ENCODE measurements around the gene FHOD1.

Gene FHOD1

DNA sequence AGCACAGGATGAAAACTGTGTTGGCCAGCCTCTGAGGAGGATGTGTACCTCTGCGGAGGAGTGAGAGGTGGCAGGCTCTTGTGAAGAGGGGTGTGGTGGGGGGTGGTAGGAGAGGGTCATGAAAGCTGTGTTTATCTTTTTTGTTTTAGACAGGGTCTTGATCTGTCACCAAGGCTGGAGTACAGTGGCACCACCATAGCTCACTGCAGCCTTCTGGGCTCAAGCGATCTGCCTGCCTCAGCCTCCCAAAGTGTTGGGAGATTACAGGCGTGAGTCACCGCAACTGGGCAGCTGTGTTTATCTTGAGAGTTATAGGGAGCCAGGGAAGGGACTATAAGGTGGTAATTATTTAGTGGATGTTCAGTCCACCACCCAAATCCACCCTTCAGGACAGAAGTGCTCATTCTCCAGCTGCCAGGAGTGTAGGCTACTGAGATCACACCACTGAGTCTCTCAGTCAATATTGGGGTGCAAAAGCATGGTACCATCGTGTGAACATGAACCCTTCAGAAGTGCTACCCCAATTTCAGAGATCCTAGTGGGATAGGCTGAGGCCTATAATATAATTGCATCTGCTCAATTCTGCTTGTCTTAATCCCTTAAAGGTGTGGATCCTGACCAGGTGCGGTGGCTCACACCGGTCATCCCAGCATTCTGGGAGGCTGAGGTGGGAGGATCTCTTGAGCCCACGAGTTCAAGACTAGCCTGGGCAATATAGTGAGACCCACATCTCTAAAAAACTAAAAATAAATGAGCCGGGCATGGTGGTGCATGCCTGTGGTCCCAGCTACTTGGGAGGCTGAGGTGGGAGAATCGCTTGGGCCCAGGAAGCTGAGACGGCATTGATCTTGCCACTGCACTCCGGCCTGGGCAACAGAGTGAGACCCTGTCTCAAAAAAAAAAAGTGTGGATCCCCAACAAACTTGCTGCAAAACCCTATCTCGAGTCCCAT lies 56.6 kb downstream of the FHOD1 start:
- DNase-seq (ENCODE audit: low spot score): no peak

DNA sequence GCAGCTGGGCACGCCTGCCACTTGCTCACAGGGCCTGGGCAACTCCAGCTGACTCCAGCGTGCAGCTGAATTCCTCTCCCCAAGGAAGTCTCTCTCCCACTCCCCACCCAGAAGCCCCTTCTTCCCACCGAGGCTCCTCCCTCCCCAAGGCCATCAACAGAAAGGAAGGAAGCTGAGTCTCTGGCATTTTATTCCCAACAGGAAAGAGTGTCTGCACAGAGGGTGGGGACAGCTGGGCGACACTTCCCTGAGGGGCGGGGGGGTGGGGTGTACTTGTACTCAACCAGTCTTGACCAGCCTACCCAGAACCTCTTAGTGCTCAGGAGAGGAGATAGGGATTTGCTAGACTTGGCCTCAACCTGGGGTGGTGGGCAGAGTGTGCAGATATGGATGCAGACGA lies 57.2 kb downstream of the FHOD1 start, which contains the start of gene EXOC3L1:
Gene EXOC3L1 (minus strand): TSS at position 96 of the 400 bp plus-strand sequence. CDS start 460 bp downstream, outside the sequence.
- DNase-seq (ENCODE audit: low spot score): no peak

DNA sequence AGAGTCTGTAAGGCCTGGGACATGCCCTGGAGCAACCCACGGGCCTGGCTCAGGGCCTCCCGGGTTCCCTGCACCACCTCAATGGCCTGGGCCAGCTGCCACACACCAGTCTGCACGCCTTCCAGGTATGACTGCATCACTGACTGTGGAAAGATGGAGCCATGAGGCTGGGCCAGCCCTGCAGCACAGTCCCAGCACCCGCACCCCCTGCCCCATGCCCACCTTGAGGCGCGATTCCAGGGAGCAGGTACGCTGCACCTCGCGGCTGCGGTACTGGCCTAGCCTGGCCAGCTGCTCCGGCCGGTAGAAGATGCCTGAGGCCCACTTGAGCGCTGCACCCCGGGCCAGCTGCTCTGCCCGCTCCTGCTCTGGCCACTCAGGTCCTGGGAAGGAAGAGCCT lies 58.5 kb downstream of the FHOD1 start:
- no peak for DNase-seq (ENCODE audit: low spot score)

DNA sequence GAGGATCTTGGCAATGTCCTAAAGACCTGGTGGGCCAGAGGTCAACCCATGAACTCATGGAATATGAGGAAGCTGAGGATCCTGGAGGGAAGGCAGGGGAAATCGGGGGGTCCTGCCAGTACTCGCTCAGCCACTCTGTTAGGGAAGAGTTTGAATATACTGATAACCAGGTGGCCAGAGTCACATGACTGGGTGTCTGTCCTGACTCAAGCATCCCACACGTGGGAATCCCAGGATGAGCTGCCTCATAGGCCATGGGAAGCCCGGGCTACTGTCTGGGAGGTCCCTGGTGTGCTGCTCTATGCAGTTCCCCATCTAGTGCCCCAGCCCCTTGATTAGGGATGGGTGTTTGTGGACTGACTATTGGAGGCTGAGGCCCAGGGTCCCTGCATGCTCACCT lies 59.0 kb downstream of the FHOD1 start:
- no peak for DNase-seq (ENCODE audit: low spot score)

DNA sequence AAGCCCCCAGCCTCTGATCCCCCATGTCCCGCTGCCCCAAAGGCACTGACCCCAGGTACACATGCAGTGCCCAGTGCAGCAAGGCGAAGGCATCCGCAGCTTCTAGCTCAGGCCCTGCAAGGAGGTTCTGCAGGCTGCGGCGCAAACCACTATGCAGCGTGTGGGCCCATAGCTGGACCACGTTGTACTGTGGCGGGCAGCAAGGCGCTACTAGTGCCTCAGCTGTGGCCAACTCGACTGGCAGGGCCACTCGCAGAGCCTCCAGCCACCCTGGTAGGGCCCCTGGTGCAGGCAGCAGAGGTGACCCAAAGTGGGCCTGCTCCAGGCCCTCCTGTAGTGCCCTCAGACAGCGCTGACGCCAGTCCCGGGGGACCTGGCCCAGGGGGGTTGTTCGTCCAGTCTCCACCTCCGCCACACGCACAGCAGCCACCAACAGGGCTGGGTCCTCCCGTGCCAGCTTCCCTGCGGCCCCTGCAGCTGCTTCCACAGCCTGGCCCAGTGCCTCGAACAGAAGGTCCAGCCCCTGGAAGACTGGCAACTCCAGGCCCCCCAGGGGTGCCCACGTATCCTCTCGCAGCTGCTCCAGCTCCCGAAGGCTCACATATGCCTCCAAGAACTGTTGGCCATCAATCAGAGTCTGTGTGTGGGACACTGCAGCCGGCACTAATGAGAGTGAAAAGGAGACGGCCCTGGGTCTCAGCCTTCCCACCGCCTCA lies 59.9 kb downstream of the FHOD1 start:
- no peak for DNase-seq (ENCODE audit: low spot score)

DNA sequence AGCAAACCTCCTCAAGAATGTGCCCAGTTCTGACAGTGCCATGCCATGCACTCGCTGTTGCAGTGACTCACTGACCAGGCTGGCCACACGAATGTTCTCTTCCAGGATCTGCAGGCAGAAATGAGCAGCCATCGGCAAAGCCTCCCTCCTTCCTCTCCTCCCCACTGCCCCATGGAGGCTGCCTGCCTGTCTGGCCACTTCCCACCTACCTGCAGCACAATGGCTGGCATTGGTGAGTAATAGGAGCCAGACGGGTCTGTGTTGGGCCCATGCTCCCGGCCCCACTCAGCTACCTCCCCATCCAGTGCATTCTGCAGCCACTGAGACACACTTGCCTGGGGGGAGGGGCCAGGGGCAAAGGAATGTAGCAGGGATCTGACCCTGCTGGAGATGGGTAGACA lies 60.7 kb downstream of the FHOD1 start:
- DNase-seq (ENCODE audit: low spot score): no peak

DNA sequence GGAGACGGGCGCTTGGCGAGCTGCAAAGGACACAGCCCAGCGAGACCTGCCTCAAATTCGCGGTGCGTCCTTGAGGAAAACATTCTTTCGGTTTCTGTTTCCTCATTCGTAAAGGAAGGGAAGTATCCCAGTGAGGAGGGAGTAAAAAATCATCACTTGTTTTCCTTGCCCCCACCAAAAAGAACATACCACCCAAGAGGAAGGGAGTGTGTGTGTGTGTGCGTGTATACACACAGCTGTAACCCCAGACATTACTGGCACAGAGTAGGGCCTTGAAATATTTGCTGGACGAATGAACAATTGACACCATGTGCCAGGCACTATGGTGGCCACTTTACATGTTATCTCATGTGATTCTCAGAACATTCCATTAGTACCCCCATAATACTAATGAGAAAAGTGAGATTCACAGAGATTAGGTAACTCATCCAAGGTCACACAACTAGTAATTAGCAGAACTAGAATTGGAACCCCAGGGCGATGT lies 61.6 kb downstream of the FHOD1 start:
- DNase-seq (ENCODE audit: low spot score): no peak

DNA sequence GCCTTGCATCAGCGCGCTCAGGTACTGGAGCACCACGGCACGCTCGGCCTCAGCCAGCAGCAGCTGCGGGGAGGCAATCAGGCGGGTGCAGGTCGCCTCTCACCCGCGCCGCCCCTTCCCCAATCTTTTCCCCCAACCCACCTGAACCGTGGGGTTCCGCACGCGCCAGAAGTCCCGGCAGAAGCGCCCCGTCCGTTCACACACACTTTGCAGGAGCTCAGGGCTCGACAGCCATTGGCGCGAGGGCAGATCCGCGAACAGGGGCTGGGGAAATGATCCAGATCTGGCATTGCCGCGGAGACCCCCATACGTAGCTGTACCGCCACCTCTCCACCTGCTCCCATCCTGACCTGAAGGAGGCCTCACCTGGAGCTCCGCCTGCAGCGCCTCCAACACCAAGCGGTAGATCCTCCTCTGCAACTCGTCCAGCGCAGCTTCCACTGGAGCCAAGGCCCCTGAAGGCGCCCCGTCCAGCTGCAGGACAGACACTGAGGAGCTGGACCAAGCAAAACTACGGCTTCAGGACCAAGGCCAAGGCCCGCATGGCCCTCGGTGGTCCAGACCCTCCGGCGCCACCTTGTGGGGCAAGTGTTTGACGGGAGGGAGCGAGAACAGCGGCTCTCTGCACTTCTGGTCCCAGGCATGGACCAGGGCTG lies 62.2 kb downstream of the FHOD1 start:
- peak; percentile 71 for DNase-seq (ENCODE audit: low spot score)

DNA sequence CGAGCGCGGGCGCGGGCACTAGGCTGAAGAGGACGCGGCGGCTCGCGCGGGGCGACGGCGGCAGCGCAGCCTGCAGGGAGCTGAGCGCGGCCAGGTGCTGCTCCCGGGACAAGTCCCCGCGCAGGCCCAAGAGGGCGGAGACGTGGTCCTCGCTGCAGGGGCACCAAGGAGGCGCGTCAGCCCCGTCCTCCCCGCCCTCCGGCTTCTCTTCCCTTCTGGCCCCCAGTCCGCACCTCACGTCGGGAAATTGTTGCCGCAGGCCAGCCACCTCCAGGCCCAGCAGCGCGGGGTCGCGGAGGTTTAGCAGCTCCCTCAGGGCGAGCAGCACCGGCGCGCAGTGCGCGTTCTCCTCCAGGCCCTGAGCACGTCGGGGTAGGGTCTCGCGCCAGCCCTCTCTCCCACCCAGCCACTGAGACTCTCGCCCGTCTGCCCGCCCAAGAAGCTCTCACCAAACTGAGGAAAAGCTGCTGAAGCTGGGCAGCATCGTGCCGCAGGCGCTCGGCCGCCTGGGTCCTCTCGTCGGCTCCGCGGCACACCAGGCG lies 62.8 kb downstream of the FHOD1 start:
- no peak for DNase-seq (ENCODE audit: low spot score)

DNA sequence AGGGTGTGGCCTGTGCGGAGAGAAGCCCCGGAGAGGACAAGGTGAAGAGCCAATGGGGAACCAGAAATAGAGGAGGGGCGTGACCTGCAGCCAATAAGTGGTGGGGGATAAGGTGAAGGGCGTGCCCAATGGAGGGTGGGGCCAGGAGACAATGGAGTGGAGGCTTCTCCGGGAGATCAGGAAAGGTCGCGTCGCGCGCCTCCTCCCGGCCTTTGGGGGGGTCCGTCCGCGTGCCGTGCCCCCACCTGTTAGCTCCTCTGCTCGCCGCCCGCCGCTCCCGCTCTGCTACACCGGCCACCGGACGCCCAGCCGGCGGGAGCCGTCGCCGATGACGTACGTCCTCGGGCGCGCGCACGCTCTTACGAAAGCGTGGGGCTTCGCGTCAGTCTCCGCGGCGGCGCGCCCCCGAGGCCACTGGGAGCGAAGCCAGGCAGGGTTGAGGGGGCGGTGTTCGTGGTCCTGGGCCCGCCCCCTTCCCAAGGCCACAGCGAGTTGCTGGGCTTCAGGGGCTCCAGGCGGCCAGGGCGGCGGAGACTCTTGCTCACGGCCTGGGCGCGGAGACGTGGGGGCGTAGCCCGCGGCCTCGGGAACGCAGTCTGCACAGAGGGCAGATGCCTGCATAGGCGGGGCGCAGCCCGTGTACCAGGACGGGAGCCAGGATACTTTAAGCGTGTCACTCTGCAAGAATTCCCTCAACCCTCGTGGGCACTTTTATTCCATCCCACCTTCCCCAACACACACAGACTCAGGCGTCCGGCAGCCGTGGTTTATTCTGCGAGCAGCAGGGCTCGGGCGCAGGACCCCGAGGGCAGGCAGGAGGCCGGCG lies 63.4 kb downstream of the FHOD1 start, which contains the start of gene MATCAP1:
Gene MATCAP1 (minus strand): TSS at position 337 of the 826 bp plus-strand sequence. CDS start 3,353 bp downstream, outside the sequence.
- DNase-seq (ENCODE audit: low spot score): peak; percentile 99

DNA sequence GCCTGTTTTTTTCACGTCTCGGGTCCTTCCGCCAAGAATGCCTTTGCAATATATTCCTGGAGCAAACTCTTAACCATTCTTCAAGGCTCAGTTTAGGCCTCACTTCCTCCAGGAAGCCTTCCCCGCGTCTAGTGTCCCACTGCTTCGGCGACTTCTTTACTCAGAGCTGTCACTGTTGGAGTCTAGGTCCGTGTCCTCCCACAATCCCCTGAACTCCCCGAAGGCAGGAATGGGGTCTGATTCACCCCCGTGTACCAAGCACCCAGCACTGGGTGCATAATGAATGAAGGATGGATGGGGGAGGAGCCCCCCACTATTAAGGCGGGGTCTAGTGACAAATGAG lies 64.0 kb downstream of the FHOD1 start:
- no peak for DNase-seq (ENCODE audit: low spot score)

DNA sequence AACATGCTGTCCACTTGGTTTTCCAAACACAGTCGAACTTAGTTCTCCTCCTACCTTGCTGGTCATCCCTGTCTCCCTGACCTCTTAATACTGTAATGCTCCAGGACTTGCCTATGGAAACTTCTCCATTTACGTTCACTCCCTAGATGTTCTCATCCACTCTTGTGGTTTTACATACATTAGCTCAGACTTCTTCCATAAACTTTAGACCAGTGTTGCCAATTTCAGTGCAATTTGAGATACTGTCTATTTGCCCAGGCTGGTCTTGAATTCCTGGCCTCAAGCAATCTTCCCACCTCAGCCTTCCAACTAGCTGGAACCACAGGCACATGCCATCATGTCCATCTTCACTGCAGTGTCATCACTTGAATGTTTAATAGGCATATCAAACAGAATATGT lies 65.0 kb downstream of the FHOD1 start:
- DNase-seq (ENCODE audit: low spot score): no peak

DNA sequence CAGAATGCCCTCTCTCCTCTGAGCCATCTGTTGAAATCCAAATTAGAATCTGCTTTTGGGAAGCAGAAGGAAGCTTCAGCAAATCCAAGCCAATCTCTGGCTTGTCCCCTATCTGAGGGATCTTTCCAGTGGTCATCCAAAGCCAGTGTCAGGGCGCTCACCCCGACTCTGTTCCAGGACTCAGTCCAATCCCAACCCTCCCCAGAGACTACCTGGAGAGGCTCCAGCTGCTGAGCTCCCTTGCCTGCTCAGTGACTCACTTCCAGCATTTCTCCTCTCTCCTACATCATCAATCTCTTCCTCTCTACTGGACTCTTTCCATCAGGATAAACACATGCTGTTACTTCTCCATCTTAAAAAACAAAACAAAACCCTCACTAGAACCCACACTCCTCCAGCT lies 65.9 kb downstream of the FHOD1 start:
- DNase-seq (ENCODE audit: low spot score): no peak

DNA sequence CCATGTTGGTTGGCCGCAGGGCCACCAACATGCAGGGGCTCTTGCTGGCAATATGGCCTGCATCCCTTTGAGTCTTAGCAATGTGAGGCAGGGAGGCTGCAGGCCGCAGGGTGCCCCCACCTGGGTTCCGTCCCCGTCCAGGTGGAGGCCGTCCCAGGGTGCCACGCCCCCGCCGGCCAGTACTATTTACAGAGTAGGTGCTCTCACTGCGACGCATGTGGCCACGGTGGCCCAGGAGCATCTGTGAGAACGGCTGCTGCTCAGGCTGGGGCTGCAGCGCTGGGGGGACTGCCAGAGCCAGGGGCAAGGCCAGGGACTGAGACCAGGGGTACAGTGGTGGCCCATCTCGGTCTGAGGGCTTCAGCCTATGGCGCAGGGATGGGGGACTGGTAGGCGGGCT lies 67.1 kb downstream of the FHOD1 start:
- no peak for DNase-seq (ENCODE audit: low spot score)

DNA sequence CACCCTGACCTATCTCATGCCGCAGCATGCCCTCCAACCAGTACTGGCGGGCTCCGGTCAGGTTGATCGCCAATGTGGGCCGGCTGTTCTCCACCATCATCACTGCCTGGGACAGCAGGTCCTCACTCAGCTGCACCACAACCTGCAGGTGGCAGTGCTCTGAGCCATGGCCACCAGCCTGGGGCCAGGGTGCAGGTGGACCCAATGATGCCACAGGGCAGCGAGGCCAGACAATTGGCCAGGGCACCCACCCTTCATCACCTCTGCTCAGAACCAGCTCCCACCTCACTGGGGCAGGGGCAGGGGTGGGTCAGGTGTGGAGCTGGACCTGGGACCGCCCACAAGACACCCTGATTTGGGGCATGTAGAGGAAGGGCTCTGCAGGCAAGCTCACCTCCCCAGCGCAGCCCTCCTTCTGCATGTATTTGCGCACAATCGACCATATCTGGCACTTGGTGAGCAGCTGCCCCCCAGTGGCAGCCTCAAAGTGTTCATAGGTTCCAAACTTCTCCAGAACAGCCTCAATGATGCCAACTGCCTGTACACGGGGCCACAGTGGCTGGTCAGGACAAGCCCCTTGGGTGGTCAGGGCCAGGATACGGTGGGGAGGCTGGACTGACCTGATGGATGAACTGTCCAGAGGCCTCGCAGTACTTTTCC lies 67.7 kb downstream of the FHOD1 start:
- no peak for DNase-seq (ENCODE audit: low spot score)
